Measurements from ENCODE around the gene KCNMB1.

- TF ChIP-seq CTCF (IDR thresholded peaks at IDR 0.05; ENCODE audit: low read length) (no peak), EZH2 (optimal IDR thresholded peaks at IDR 0.05; ENCODE audit: low read depth, low read length) (no peak), EZH2phosphoT487 (IDR thresholded peaks at IDR 0.05; ENCODE audit: low read length) (no peak)
Observed at GRCh38 chr5:170368586-170368985, 20.6 kb downstream of the KCNMB1 start.

All from MM.1S (cell line).